HepG2 (cell line): Measurements from ENCODE around the gene NWD2. TPM values are rescaled to one million over a fixed set of nuclear protein-coding genes. Genes with fewer than 3 reads are reported as not detected.

Experiments
- ATAC-seq: fragments of 200-7000 bp; cut with Tn5 transposase; 3 replicates; pipeline ENCODE4 v1.9.1; 2020; ENCODE audit warnings: mild to moderate bottlenecking, moderate library complexity
- BruUV-seq: library from RNA; stranded (reverse); fragments of 400-500 nt; replicated peaks from 2 replicates; lab custom pipeline; 2021; lab: Mats Ljungman, UMichigan
- CTCF ChIA-PET: fragments of 300-600 bp; formaldehyde crosslinking; extraction: SDS; loops from one replicate; lab custom pipeline; 2021; ENCODE audit warnings: low total read pairs, inconsistent platforms, low intra/inter-chr PET ratio; lab: Yijun Ruan, JAX
- POLR2A ChIA-PET: fragments of 350-600 bp; sonication (Branson Sonifier 250); formaldehyde crosslinking; loops from one replicate; lab custom pipeline; 2020; ENCODE audit warnings: antibody characterized with exemption, inconsistent platforms; lab: Yijun Ruan, JAX
- DNase-seq: peaks from one replicate; pipeline ENCODE4 v3.0.0-alpha.2; 2015; ENCODE audit warnings: low spot score
- FAIRE-seq: peaks from 3 replicates; lab custom pipeline; 2011; peaks lifted over from hg19 to GRCh38; lab: Jason Lieb, UNC
- H2AFZ ChIP-seq: one replicate; pipeline ENCODE4 v1.6.1; 2011; ENCODE audit warnings: low read length, inconsistent platforms
- H3K27ac ChIP-seq: fragments of 300-600 bp; 3 replicates; pipeline ENCODE4 v1.8.0; 2011; ENCODE audit warnings: mixed run types, mild to moderate bottlenecking, mixed read lengths, low read length, inconsistent platforms; ENCODE audit not compliant: insufficient read depth; ENCODE audit errors: extremely low read length
- H3K27me3 ChIP-seq, 2 experiments: fragments of 200-600 bp in 1 of 2; 2 replicates in 1 of 2; 3 replicates in 1 of 2; pipeline versions ENCODE4 v1.6.0 to v1.8.0; 2011; ENCODE audit warnings: low read length in 2 of 2, mild to moderate bottlenecking in 2 of 2, moderate library complexity in 2 of 2, inconsistent platforms in 1 of 2; ENCODE audit not compliant: insufficient read depth in 2 of 2, control insufficient read depth in 1 of 2
- H3K36me3 ChIP-seq, 2 experiments: fragments of 200-600 bp in 1 of 2; replicated peaks in 1 of 2; 2 replicates in 1 of 2; 3 replicates in 1 of 2; pipeline versions ENCODE4 v1.5.1 to v1.8.0; 2011; ENCODE audit warnings: low read length in 2 of 2, inconsistent platforms in 1 of 2; ENCODE audit not compliant: insufficient read depth in 2 of 2, control insufficient read depth in 1 of 2
- H3K4me1 ChIP-seq: 2 replicates; pipeline ENCODE4 v1.5.1; 2012; ENCODE audit warnings: low read length, inconsistent platforms; ENCODE audit not compliant: insufficient read depth
- H3K4me2 ChIP-seq: 2 replicates; pipeline ENCODE4 v1.6.0; 2011; ENCODE audit warnings: low read depth, low read length, inconsistent platforms
- H3K4me3 ChIP-seq, 3 experiments: fragments of 200-600 bp in 1 of 3; sonication (generic), shearing (Covaris generic) in 1 of 3; replicated peaks in 1 of 3; 2 replicates each; pipeline ENCODE4 v1.5.1; 2011 to 2016; ENCODE audit warnings: low read length in 3 of 3, inconsistent platforms in 2 of 3, low read depth in 2 of 3, mild to moderate bottlenecking in 2 of 3, control low read depth in 1 of 3, mixed read lengths in 1 of 3; ENCODE audit not compliant: insufficient read depth in 1 of 3
- H3K79me2 ChIP-seq: one replicate; pipeline ENCODE4 v1.6.1; 2011; ENCODE audit warnings: low read length, inconsistent platforms; ENCODE audit not compliant: insufficient read depth
- H3K9ac ChIP-seq: 2 replicates; pipeline ENCODE4 v1.6.0; 2011; ENCODE audit warnings: mild to moderate bottlenecking, low read depth, low read length, inconsistent platforms; ENCODE audit not compliant: insufficient read depth
- H3K9me3 ChIP-seq: 2 replicates; pipeline ENCODE4 v1.5.1; 2012; ENCODE audit warnings: mild to moderate bottlenecking, low read length
- H4K20me1 ChIP-seq: 2 replicates; pipeline ENCODE4 v1.6.0; 2011; ENCODE audit warnings: inconsistent platforms, mild to moderate bottlenecking, low read length, moderate library complexity; ENCODE audit not compliant: insufficient read depth
- TRIM24 ChIP-seq: sonication (generic); formaldehyde crosslinking; IDR thresholded peaks from 2 replicates; pipeline ENCODE4 v1.8.0; 2022; ENCODE audit warnings: mild to moderate bottlenecking, missing genetic modification reagents
- ZNF10 ChIP-seq: sonication (generic); formaldehyde crosslinking; IDR thresholded peaks from 2 replicates; pipeline ENCODE4 v1.4.0; 2020; ENCODE audit warnings: mild to moderate bottlenecking, low read depth, missing genetic modification reagents, borderline replicate concordance
- ZNF326 ChIP-seq: sonication (generic); formaldehyde crosslinking; IDR thresholded peaks from 2 replicates; pipeline ENCODE4 v1.4.0; 2020; ENCODE audit warnings: missing genetic modification reagents, borderline replicate concordance
- ZNF660 ChIP-seq: sonication (generic); formaldehyde crosslinking; IDR thresholded peaks from 2 replicates; pipeline ENCODE4 v1.5.1; 2020; ENCODE audit warnings: mild to moderate bottlenecking, low read depth, missing genetic modification reagents, borderline replicate concordance
- ZNF777 ChIP-seq: sonication (generic); formaldehyde crosslinking; IDR thresholded peaks from 2 replicates; pipeline ENCODE4 v1.4.0; 2020; ENCODE audit warnings: missing genetic modification reagents
- WGBS: methylation state at CpG from one replicate; pipeline ENCODE4 v1.1.6; 2017; ENCODE audit warnings: low lambda C conversion rate; 5-methylcytosine and 5-hydroxymethylcytosine counted together
- in situ Hi-C: cut with HindIII; loops from 2 replicates; pipeline ENCODE4 v1.10.0; 2017; ENCODE audit warnings: low pct_unique_long_range_greater_than_20kb; ENCODE audit not compliant: extremely low pct_ligation_motif_present
- intact Hi-C: fragments of 100-400 bp; cut with micrococcal nuclease; formaldehyde crosslinking; loops from one replicate; pipeline ENCODE4 v1.10.0; 2022; ENCODE audit not compliant: unreplicated experiment
- polyA plus RNA-seq, 8 experiments: library from polyadenylated mRNA; depleted of rRNA in 3 of 8; stranded (reverse) in 7 of 8; unstranded in 1 of 8; fragments of >200 nt; fragmentation: Illumina TruSeq in 4 of 8; extraction: Trizol in 4 of 8; gene quantifications; 2 replicates each; pipeline versions ENCODE4 v1.2.1 to v1.2.3, GENCODE V29; 2011 to 2016; ENCODE audit warnings: low read depth in 4 of 8, missing spikeins in 1 of 8, mixed read lengths in 1 of 8; ENCODE audit not compliant: insufficient read depth in 1 of 8
- total RNA-seq, 5 experiments: library from RNA; depleted of rRNA; stranded (reverse); fragments of >200 nt; fragmentation: Illumina TruSeq; extraction: Trizol; gene quantifications; 2 replicates each; pipeline ENCODE4 v1.2.3, GENCODE V29; 2016; ENCODE audit warnings: low read depth in 1 of 5
- TF ChIP-seq, protein P1 (sequence below): sonication (generic); formaldehyde crosslinking; IDR thresholded peaks from 2 replicates; pipeline ENCODE4 v1.9.0; 2021; ENCODE audit warnings: missing genetic modification reagents, borderline replicate concordance
- TF ChIP-seq, protein P2 (sequence below): IDR thresholded peaks from 2 replicates; pipeline ENCODE4 v1.6.1; 2016; ENCODE audit warnings: missing compliant biosample characterization, missing genetic modification reagents, borderline replicate concordance
- TF ChIP-seq, protein P3 (sequence below): sonication (generic); formaldehyde crosslinking; IDR thresholded peaks from 2 replicates; pipeline ENCODE4 v1.4.0; 2020; ENCODE audit warnings: mild to moderate bottlenecking, missing genetic modification reagents

NWD2 gene
- total and polyA plus RNA-seq, 2 of the 13 experiments (the other 11 are each of a cell fraction or from before 2014, with no cell fraction given), result not detected

DNA sequence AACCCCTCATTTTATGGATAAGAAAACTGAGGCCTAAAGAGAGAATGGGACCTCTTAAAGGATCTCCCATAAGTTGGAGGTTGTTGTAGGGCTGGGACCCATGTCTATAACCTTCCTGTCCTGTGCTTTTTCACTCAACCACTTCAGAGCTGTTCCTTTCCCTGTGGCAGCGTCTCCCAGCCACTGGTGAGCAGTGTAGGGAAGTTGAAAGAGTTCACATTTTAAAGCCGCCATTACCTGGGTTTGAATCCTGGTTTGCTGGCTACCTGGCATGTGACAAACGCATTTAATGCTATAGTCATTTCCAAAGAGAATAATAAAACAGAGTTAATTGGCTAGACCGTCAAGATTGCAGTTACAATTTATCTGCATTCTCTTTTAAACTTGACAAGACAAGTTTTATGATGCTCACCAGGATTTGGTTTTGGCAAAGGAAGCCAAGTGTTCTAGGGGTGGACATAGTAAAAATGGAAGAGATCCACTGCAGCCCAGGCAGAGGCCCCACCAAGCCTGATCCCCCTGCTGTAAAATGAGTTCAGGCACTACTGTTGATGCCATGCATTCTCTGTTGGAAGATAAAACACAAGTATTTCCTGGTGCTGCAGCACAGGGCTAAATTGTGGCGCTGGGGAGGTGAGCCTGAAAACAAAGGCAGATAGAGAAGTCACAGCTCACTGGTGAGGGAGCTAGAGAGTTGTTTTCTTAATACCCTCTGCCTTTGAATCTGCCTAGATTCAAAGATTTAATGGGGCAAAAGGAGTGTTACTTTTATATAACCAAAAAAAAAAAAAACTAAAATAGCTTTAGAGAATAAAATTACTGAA, 218.7 kb downstream of the NWD2 start:
- Histone ChIP-seq H3K27ac (no peak overlapping the region), H4K20me1 (no peaks in the 10 kb centered on the region), H3K4me1 (no peaks in the 10 kb centered on the region), H2AFZ (no peak overlapping the region), H3K36me3 (no peaks in the 10 kb centered on the region), H3K9ac (no peak overlapping the region), H3K9me3 (no peaks in the 10 kb centered on the region), H3K27me3 (no peaks in the 10 kb centered on the region), H3K4me2 (no peak overlapping the region), H3K79me2 (no peaks in the 10 kb centered on the region), H3K4me3 (no peak overlapping the region)
- TF ChIP-seq ZNF326, result no peak
- TF ChIP-seq ZNF660 (CRISPR knock-in tag), result no peak
- no peak for TF ChIP-seq ZNF10
- TF ChIP-seq, protein P1, sequence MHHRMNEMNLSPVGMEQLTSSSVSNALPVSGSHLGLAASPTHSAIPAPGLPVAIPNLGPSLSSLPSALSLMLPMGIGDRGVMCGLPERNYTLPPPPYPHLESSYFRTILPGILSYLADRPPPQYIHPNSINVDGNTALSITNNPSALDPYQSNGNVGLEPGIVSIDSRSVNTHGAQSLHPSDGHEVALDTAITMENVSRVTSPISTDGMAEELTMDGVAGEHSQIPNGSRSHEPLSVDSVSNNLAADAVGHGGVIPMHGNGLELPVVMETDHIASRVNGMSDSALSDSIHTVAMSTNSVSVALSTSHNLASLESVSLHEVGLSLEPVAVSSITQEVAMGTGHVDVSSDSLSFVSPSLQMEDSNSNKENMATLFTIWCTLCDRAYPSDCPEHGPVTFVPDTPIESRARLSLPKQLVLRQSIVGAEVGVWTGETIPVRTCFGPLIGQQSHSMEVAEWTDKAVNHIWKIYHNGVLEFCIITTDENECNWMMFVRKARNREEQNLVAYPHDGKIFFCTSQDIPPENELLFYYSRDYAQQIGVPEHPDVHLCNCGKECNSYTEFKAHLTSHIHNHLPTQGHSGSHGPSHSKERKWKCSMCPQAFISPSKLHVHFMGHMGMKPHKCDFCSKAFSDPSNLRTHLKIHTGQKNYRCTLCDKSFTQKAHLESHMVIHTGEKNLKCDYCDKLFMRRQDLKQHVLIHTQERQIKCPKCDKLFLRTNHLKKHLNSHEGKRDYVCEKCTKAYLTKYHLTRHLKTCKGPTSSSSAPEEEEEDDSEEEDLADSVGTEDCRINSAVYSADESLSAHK (CRISPR knock-in tag), result no peak
- TF ChIP-seq TRIM24 (CRISPR knock-in tag), result no peak
- TF ChIP-seq, protein P2, sequence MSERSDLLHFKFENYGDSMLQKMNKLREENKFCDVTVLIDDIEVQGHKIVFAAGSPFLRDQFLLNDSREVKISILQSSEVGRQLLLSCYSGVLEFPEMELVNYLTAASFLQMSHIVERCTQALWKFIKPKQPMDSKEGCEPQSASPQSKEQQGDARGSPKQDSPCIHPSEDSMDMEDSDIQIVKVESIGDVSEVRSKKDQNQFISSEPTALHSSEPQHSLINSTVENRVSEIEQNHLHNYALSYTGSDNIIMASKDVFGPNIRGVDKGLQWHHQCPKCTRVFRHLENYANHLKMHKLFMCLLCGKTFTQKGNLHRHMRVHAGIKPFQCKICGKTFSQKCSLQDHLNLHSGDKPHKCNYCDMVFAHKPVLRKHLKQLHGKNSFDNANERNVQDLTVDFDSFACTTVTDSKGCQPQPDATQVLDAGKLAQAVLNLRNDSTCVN (CRISPR knock-in tag), result no peak
- TF ChIP-seq ZNF777 (CRISPR knock-in tag), result no peak
- TF ChIP-seq, protein P3, sequence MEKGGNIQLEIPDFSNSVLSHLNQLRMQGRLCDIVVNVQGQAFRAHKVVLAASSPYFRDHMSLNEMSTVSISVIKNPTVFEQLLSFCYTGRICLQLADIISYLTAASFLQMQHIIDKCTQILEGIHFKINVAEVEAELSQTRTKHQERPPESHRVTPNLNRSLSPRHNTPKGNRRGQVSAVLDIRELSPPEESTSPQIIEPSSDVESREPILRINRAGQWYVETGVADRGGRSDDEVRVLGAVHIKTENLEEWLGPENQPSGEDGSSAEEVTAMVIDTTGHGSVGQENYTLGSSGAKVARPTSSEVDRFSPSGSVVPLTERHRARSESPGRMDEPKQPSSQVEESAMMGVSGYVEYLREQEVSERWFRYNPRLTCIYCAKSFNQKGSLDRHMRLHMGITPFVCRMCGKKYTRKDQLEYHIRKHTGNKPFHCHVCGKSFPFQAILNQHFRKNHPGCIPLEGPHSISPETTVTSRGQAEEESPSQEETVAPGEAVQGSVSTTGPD (CRISPR knock-in tag), result no peak
- no peak for FAIRE-seq
- no peak for DNase-seq
- intact Hi-C loops, result no loop called here
- no peak for ATAC-seq
- in situ Hi-C loops, result no loop called here
- POLR2A ChIA-PET, result no interaction called here
- CTCF ChIA-PET, result no interaction called here
- BruUV-seq, result no TSS peak
- 52% methylated on average over 5 of the region's 5 CpGs for WGBS
